WERI-Rb-1 (cell line): Measurements from ENCODE around the gene MT1F.

Experiments
- DNase-seq: peaks from one replicate; pipeline ENCODE4 v3.0.0-alpha.2; 2020
- H3K27ac ChIP-seq: fragments of 250-450 bp; sonication (Bioruptor Pico); 2 replicates; pipeline ENCODE4 v1.5.1; 2020; ENCODE audit warnings: mild to moderate bottlenecking, moderate library complexity
- H3K27me3 ChIP-seq: fragments of 250-450 bp; sonication (Bioruptor Pico); 2 replicates; pipeline ENCODE4 v1.5.1; 2021; ENCODE audit warnings: mild to moderate bottlenecking, low read depth, moderate library complexity; ENCODE audit not compliant: insufficient read depth, severe bottlenecking
- H3K36me3 ChIP-seq: fragments of 250-450 bp; sonication (Bioruptor Pico); 2 replicates; pipeline ENCODE4 v1.5.1; 2020; ENCODE audit warnings: mild to moderate bottlenecking, moderate library complexity
- H3K4me3 ChIP-seq: 2 replicates; pipeline ENCODE4 v1.5.1; 2011; ENCODE audit warnings: low read depth, mild to moderate bottlenecking, control low read depth, low read length
- H3K9me3 ChIP-seq: fragments of 250-450 bp; sonication (Bioruptor Pico); 2 replicates; pipeline ENCODE4 v1.5.1; 2021; ENCODE audit warnings: mild to moderate bottlenecking, moderate library complexity; ENCODE audit not compliant: severe bottlenecking
- TF ChIP-seq, protein P1 (sequence below): IDR thresholded peaks from 2 replicates; pipeline ENCODE4 v1.5.1; 2011; ENCODE audit warnings: low read depth, mild to moderate bottlenecking, control low read depth, inconsistent platforms, low read length

The MT1F gene

DNA sequence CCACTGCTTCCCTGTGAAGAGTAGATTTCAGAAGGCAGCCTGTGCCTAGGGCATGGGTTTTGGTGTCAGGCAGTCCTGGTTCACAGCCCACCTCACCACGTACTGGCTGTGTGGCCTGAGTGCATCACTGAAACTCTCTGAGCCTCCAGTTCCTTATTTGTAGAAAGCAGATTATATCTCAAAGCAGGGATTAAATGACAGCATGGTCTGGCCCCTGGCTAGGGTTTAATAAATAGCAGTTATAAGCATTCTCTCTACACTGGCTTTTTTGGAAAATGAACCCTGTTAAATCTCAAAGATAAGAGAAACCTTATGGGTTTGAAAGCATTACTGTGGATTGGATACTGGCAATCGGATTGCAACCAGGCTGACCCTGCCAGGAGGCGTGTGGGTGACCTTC is 28.2 kb upstream of the MT1F start:
- no peaks in the 10 kb centered on the region for H3K36me3 ChIP-seq
- H3K27ac ChIP-seq = peak overlapping the region; percentile 65
- H3K27me3 ChIP-seq = no peaks in the 10 kb centered on the region
- DNase-seq = no peak
- H3K4me3 ChIP-seq = no peak overlapping the region
- H3K9me3 ChIP-seq = no peaks in the 10 kb centered on the region
- TF ChIP-seq, protein P1, sequence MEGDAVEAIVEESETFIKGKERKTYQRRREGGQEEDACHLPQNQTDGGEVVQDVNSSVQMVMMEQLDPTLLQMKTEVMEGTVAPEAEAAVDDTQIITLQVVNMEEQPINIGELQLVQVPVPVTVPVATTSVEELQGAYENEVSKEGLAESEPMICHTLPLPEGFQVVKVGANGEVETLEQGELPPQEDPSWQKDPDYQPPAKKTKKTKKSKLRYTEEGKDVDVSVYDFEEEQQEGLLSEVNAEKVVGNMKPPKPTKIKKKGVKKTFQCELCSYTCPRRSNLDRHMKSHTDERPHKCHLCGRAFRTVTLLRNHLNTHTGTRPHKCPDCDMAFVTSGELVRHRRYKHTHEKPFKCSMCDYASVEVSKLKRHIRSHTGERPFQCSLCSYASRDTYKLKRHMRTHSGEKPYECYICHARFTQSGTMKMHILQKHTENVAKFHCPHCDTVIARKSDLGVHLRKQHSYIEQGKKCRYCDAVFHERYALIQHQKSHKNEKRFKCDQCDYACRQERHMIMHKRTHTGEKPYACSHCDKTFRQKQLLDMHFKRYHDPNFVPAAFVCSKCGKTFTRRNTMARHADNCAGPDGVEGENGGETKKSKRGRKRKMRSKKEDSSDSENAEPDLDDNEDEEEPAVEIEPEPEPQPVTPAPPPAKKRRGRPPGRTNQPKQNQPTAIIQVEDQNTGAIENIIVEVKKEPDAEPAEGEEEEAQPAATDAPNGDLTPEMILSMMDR = no peak

DNA sequence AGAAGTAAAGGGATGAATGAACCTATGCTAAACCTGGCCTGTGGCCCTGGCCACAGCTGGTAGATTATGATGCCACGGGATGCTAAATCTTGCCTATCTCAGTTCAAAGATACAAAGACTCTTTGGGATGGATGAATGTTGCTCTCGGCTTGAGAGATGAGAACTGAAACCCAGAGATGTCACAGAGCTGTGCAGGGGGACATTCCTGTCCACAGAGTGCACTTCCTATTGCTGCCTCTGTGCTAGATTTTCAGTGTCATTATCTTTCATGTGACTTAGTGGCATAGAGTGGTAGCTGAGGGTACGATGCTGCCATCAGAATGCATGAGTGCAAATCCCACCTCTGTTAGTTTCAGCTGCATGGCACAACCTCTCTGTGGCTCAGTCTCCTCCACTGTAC is 27.6 kb upstream of the MT1F start:
- TF ChIP-seq, protein P1 = no peak
- Histone ChIP-seq H3K4me3 (no peak overlapping the region), H3K27ac (peak overlapping the region; percentile 65), H3K9me3 (no peaks in the 10 kb centered on the region), H3K27me3 (no peaks in the 10 kb centered on the region), H3K36me3 (no peaks in the 10 kb centered on the region)
- no peak for DNase-seq

DNA sequence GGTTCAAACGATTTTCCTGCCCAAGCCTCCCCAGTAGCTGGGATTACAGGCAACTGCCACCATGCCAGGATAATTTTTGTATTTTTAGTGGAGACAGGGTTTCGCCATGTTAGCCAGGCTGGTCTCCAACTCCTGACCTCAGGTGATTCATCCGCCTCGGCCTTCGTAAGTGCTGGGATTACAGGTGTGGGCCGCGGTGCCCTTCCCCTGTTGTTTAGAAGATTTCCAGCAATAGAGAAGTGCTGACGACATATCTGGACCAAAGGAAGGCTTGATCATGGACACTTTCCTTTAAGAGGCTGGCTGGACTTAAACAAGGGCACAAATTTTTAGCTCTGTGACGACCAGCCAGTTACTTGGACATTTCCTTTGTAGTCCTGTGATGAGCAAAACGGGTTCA is 26.6 kb upstream of the MT1F start:
- no peaks in the 10 kb centered on the region for H3K27me3 ChIP-seq
- no peaks in the 10 kb centered on the region for H3K9me3 ChIP-seq
- DNase-seq = no peak
- no peak overlapping the region for H3K4me3 ChIP-seq
- TF ChIP-seq, protein P1 = no peak
- no peak overlapping the region for H3K27ac ChIP-seq
- H3K36me3 ChIP-seq = no peaks in the 10 kb centered on the region

GRCh38 chr16:56631832-56632155 is 26.0 kb upstream of the MT1F start:
- TF ChIP-seq, protein P1 = no peak
- no peak for DNase-seq
- Histone ChIP-seq H3K27ac (no peak overlapping the region), H3K9me3 (no peaks in the 10 kb centered on the region), H3K27me3 (no peaks in the 10 kb centered on the region), H3K36me3 (no peaks in the 10 kb centered on the region), H3K4me3 (no peak overlapping the region)

DNA sequence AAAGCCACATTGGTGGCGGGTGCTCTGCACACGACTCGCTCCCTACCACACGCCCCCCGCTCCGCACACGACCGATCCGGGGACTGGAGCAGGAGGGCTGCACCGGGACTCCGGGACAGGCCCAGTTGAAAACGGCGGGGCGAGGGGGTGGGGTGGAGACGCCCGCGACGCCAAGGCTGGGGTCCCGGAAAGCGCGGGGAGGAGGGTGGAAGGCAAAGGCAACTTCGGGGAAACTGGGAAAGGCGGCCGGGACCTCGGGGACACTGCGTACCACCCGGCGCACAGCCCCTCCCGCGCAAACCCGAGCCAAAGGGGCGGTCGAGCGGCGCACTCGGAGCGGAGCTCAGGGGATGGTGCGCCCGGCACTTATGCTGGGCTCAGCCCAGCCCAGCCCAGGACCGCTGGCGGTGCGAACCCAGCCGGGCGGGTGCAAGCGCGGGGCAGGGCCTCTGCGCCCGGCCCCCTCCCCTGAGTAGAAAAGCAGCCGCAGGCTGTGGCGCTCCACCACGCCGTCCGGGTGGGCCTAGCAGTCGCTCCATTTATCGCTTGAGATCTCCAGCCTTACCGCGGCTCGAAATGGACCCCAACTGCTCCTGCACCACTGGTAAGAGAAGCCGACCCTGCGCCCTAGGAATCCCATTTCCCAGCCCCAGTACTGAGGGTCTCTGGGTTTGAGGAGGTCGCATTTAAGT is 25.5 kb upstream of the MT1F start, which contains the start of gene MT1M:
TSS of gene MT1M (plus strand) at position 504 of the 692 bp plus-strand sequence. CDS start at position 577, 73 bp downstream.
- no peaks in the 10 kb centered on the region for H3K9me3 ChIP-seq
- H3K4me3 ChIP-seq = no peak within 1 kb of the TSS
- H3K36me3 ChIP-seq = no peaks in the 10 kb centered on the region
- TF ChIP-seq, protein P1 = no peak
- H3K27me3 ChIP-seq = no peaks in the 10 kb centered on the region
- no peak within 1 kb of the TSS for H3K27ac ChIP-seq
- no peak for DNase-seq

- Histone ChIP-seq H3K9me3 (no peaks in the 10 kb centered on the region), H3K36me3 (no peaks in the 10 kb centered on the region), H3K4me3 (no peak overlapping the region), H3K27ac (no peak overlapping the region), H3K27me3 (no peaks in the 10 kb centered on the region)
- TF ChIP-seq, protein P1 = no peak
- no peak for DNase-seq
Observed at GRCh38 chr16:56632848-56633365, 24.9 kb upstream of the MT1F start.
